ENCODE measurements around the gene MAP4.

The MAP4 gene

GRCh38 chr3:47885168-47885567, 131.0 kb downstream of the MAP4 start (continued):
- no peak for TF ChIP-seq ZNF354C (tag by site-specific recombination; IDR thresholded peaks at IDR 0.05; ENCODE audit: borderline replicate concordance, low read depth)
- no peak for TF ChIP-seq ZNF561 (tag by site-specific recombination; IDR thresholded peaks at IDR 0.05; ENCODE audit: borderline replicate concordance)
- TF ChIP-seq ZNF324 (tag by site-specific recombination; IDR thresholded peaks at IDR 0.05): no peak
- no peak for TF ChIP-seq ZNF670 (tag by site-specific recombination; IDR thresholded peaks at IDR 0.05; ENCODE audit: low read depth)
- no peak for TF ChIP-seq ZNF791 (tag by site-specific recombination; IDR thresholded peaks at IDR 0.05)
- TF ChIP-seq ZNF19 (tag by site-specific recombination; IDR thresholded peaks at IDR 0.05; ENCODE audit: low read depth): no peak
- TF ChIP-seq TSHZ1 (tag by site-specific recombination; IDR thresholded peaks at IDR 0.05; ENCODE audit: borderline replicate concordance): no peak

GRCh38 chr3:47884603-47885002, 131.6 kb downstream of the MAP4 start:
- H3K4me1 ChIP-seq (ENCODE audit: control insufficient read depth, insufficient read depth, low read length): no peaks in the 10 kb centered on the region
- ChIA-PET CTCF (no interaction called here), POLR2A (no interaction called here)
- no peak overlapping the region for H3K27ac ChIP-seq (ENCODE audit: extremely low read depth, low read depth, low read length)
- H3K36me3 ChIP-seq (ENCODE audit: control insufficient read depth in 2 of 2, insufficient read depth in 1 of 2, low read length in 2 of 2): peaks cover 0 to 19% of the 10 kb centered on the region in 2 experiments; a peak in 1 of 3 replicates
- no peaks in the 10 kb centered on the region for H3K9me3 ChIP-seq (ENCODE audit: control insufficient read depth, insufficient read depth, low read depth, low read length)
- H3K4me3 ChIP-seq (ENCODE audit: low read depth, low read length): no peak overlapping the region
- TF ChIP-seq ZNF302 (tag by site-specific recombination; IDR thresholded peaks at IDR 0.05; ENCODE audit: low read depth) (no peak), KLF9 (tag by site-specific recombination; IDR thresholded peaks at IDR 0.05; ENCODE audit: low read depth) (no peak), ZSCAN4 (tag by site-specific recombination; IDR thresholded peaks at IDR 0.05) (no peak), BCL11B (tag by site-specific recombination; IDR thresholded peaks at IDR 0.05; ENCODE audit: low read depth) (no peak)

- POLR2A ChIA-PET: no interaction called here
- CTCF ChIA-PET: interaction anchor here (0.6 kb wide), 1 partner anchor 18 kb away, joined by 4 read pairs; no protein-coding TSS in a partner anchor
- no peak overlapping the region for H3K27ac ChIP-seq (ENCODE audit: extremely low read depth, low read depth, low read length)
- peaks cover 0 to 9% of the 10 kb centered on the region in 2 experiments; a peak in 1 of 3 replicates for H3K36me3 ChIP-seq (ENCODE audit: control insufficient read depth in 2 of 2, insufficient read depth in 1 of 2, low read length in 2 of 2)
- TF ChIP-seq OVOL3 (tag by site-specific recombination; IDR thresholded peaks at IDR 0.05) (no peak), ZFP41 (tag by site-specific recombination; IDR thresholded peaks at IDR 0.05; ENCODE audit: borderline replicate concordance) (no peak), PRDM1 (tag by site-specific recombination; IDR thresholded peaks at IDR 0.05) (no peak), ZNF610 (tag by site-specific recombination; IDR thresholded peaks at IDR 0.05; ENCODE audit: borderline replicate concordance) (no peak), ZNF600 (tag by site-specific recombination; IDR thresholded peaks at IDR 0.05) (no peak), ZNF292 (tag by site-specific recombination; IDR thresholded peaks at IDR 0.05; ENCODE audit: borderline replicate concordance, low read depth) (no peak)
- H3K4me3 ChIP-seq (ENCODE audit: low read depth, low read length): no peak overlapping the region
- no peaks in the 10 kb centered on the region for H3K9me3 ChIP-seq (ENCODE audit: control insufficient read depth, insufficient read depth, low read depth, low read length)
- no peaks in the 10 kb centered on the region for H3K4me1 ChIP-seq (ENCODE audit: control insufficient read depth, insufficient read depth, low read length)
Observed at GRCh38 chr3:47882338-47882737, 133.9 kb downstream of the MAP4 start.

Measured in HEK293 (cell line).